AG09309 (cell line): Measurements from ENCODE around the gene AMDHD2.
A peak's percentile ranks its signal among the peaks of the same experiment; 100 is the strongest.
"Not testable (repeated sequence)": the region's sequence is repeated elsewhere in the genome, so short reads cannot be mapped to it uniquely, and the experiment has no call there.

Experiments
- DNase-seq: peaks from one replicate; pipeline ENCODE4 v3.0.0-alpha.2; 2010; ENCODE audit warnings: low read depth
- H3K4me3 ChIP-seq: 2 replicates; pipeline ENCODE4 v1.5.1; 2011; ENCODE audit warnings: mild to moderate bottlenecking, low read depth, low read length, moderate library complexity; ENCODE audit not compliant: control insufficient read depth
- TF ChIP-seq, protein P1 (sequence below): IDR thresholded peaks from 2 replicates; pipeline ENCODE4 v1.5.1; 2011; ENCODE audit warnings: mild to moderate bottlenecking, low read depth, low read length, inconsistent platforms; ENCODE audit not compliant: insufficient read depth, control insufficient read depth; ENCODE audit errors: missing control alignments

AMDHD2 gene

DNA sequence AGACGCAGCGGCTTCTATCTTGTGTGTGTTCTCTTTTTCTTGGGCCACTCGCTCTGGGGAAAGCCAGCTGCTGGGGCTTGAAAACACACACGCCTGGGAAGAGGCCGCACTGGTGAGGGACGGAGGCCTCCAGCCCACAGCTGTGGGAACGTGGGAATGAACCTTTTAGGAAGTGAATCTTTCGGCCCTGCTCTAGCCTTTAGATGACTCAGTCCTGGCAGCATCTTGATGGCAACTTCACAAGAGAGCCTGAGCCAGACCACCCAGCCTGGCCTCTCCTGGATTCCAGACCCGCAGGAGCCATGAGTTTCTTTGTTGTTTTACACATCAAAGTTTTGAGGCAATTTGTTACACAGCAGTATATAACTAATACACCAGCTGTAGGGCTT, 15.4 kb downstream of the AMDHD2 start:
- DNase-seq = peak; percentile 55
- no peak overlapping the region for H3K4me3 ChIP-seq
- TF ChIP-seq, protein P1, sequence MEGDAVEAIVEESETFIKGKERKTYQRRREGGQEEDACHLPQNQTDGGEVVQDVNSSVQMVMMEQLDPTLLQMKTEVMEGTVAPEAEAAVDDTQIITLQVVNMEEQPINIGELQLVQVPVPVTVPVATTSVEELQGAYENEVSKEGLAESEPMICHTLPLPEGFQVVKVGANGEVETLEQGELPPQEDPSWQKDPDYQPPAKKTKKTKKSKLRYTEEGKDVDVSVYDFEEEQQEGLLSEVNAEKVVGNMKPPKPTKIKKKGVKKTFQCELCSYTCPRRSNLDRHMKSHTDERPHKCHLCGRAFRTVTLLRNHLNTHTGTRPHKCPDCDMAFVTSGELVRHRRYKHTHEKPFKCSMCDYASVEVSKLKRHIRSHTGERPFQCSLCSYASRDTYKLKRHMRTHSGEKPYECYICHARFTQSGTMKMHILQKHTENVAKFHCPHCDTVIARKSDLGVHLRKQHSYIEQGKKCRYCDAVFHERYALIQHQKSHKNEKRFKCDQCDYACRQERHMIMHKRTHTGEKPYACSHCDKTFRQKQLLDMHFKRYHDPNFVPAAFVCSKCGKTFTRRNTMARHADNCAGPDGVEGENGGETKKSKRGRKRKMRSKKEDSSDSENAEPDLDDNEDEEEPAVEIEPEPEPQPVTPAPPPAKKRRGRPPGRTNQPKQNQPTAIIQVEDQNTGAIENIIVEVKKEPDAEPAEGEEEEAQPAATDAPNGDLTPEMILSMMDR = no peak

DNA sequence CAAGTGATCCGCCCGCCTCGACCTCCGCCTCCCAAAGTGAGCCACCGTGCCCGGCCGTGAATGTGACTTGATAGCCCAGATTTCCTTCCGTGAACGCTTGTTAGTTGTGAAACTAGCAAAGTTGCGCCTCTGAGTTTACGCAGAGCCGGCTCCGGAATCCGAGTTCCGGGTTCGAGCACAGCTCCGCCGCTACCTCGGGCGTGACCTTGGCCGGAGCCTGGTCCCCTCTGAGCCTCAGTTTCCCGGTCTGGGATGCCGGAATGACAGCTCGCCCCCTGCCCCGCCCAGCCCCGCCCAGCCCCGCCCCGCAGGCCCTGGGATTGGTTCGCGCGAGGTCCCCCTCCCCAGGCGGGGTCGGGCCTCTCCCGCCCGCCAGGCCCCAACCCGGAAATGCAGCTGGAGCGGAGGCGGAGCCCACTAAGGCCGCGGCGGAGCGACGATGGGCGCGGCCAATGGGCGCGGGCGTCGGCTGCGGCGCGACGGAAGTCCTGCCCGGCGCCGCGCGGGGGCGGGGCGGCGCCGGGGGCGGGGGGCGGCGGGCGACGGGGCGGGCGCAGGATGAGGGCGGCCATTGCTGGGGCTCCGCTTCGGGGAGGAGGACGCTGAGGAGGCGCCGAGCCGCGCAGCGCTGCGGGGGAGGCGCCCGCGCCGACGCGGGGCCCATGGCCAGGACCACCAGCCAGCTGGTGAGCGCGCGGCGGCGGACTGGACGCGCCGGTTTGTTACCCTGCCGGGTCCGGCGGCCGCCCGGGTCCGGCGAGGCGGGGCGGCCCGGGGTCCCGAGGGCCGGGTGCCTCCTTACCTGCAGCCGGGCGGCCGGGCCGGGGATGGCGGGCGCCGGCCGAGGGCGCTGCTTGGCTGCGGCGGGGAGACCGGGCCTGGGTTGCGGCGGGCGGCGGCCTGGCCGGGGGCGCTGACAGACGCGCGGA, 17.5 kb downstream of the AMDHD2 start, which contains the start of gene PDPK1:
PDPK1 (plus strand) TSS at position 571 of the 929 bp plus-strand sequence; CDS start at position 663, 92 bp downstream.
- TF ChIP-seq, protein P1 = no peak
- DNase-seq = peak; percentile 54
- peak within 1 kb of the TSS; percentile 61 for H3K4me3 ChIP-seq

DNA sequence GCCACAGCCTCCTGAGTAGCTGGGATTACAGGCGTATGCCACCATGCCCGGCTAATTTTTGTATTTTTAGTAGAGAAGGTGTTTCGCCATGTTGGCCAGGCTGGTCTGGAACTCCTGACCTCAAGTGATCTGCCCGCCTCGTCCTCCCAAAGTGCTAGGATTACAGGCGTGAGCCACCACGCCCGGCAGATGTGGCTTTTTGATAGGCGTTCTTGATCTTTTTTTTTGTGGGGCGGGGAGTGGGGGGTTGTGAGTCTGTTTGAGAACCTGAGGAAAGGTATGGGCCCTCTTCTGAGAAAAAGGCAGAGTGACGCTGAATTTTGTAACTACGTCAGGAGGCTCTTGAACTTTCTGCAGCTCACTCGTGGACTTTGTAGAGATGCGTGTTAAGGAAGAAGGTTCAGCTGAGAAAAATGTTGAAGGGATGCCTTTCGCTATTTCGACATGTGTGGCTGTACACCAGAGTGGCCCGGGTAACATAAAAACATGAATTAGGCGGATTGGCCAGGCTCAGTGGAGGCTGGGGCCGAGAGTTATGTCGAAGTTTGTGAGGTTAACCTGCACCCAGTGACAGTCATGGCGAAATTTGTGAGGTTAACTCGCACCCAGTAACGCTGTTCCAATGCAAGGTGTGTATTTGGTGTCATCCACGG, 19.1 kb downstream of the AMDHD2 start:
- not testable (repeated sequence) for H3K4me3 ChIP-seq, DNase-seq

DNA sequence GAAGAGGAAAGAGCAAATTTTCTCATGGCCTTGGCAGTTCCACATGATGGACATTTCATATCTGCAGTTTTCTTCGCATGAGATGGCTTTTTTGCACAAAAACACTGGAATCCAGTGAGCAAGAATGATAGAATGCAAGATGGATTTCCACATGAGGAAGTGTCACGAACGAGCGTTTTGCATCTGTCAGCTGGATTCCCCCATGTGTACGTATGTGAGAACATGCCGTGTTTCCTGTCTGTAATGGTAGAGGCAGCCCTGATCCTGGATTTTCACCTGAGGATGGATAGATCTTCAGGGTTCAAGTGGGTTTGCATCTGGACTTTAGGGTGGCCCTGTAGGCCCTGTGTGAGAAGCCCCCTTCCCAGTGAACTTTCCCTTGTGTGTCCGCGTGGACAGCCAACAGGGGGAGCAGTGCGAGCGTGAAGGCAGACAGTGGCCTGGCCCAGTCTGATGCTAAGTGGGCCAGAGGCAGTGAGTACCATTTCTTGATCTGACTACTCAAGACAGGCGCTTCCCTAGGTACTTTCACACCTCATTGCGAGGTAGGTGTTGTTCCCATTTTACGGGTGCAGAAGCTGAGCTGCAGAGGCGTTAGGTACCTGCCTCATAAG, 19.8 kb downstream of the AMDHD2 start:
- DNase-seq = not testable (repeated sequence)

DNA sequence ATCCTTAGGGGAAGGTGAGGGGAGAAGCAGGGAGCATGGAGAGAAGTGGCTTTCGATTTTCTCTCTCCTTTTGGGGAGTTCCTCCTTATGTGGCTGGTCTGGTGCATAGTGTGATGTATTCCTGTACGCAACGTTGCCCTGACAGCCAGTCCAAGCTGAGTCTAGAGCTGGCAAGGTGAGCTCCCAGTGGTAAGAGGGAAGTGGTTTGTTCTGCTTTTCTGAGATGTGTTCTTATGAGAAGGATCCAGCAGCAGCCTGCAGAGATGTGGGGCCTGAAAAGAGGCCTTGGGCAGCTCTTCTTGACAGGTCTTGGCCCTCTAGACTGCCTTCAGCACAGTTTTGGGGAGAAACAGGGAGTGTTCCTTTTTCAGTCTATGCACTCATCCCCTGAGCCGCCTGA, 20.7 kb downstream of the AMDHD2 start:
- H3K4me3 ChIP-seq, DNase-seq: not testable (repeated sequence)

More for the DNA sequence above, 19.8 kb downstream of the AMDHD2 start:
- H3K4me3 ChIP-seq = not testable (repeated sequence)
- TF ChIP-seq, protein P1 = peak; percentile 38

DNA sequence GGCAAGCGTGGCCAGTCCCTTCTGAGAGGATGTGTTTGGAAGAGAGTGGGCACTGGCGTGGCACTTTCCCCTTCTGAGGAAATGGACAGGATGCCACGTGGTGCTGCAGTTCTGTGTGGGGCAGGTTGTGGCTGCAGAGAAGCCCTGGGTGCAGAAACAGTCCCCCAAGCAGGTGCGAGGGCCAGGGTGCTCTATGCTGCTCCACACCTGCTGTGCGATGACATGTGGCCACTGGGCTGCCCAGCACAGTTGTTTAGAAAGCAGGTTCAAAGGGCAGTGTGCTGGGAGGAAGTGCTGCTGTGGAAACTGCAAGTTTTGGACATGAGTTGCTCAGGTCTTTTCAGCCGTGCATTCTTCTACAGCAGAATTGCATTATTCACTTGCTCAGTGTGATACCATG, 21.2 kb downstream of the AMDHD2 start:
- not testable (repeated sequence) for DNase-seq, H3K4me3 ChIP-seq

- not testable (repeated sequence) for DNase-seq, H3K4me3 ChIP-seq
Observed at GRCh38 chr16:2543771-2544170, 23.6 kb downstream of the AMDHD2 start.

DNA sequence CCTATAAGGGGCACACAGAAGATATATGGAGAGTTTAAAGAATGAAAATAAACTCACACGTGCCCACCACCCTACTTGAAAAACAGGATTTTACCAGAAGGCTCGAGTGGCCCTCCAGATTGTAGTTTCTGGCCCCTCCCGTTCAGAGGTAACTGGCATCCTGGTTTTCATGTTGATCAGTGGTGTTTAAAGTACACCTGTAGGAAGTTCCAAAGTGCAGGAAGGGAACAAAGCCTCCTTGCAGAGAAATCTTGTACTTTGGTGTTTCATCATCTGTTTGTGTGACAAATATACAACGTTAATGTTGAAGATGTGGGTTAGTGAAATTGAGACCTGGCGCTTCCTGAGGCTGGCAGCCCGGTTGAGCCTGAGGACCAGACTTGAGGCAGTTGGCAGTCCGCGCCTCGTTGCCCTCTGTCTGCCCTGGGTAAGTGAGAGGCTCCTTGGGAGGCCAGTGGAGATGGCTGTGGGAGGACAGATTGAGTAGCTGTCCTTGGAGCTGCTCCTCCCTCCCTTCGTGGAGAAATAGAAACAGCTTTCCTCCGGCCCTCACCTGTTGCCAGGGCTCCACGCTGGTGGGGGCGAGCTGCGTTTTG, 30.2 kb downstream of the AMDHD2 start:
- not testable (repeated sequence) for H3K4me3 ChIP-seq, DNase-seq

- H3K4me3 ChIP-seq, DNase-seq: not testable (repeated sequence)
- TF ChIP-seq, protein P1 = peak; percentile 6
Observed at GRCh38 chr16:2551420-2551889, 31.3 kb downstream of the AMDHD2 start.

DNA sequence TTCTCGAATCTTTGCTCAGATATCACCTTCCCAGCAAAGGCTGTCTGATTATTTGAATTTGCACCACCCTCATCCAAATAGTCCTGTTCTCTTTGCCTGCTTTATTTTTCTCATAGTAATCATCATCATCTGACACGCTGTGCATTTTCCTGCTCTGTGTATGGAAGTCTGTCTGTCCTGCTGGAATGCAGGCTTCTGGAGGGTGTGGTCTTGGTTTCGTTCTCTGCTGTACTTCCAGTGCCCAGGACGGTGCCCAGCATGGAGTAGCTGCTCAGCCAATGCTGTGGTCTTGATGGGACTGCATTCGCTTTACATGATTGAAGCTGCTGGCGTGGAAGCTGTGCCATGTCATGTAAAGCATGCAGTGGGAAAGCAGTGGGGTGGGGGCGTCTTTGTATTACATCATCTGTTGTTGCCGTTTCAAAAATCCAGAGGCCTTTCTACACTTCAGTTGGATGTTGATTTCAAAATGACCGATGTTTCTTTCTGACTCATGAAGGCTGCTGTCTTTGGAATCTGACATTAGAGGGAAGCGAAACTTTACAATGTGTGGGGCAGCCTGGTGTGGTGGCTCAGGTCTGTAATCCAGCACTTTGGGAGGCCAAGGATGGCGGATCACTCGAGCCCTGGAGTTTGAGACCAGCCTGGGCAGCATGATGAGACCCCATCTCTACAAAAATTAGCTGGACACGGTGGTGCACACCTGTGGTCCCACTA, 34.7 kb downstream of the AMDHD2 start:
- DNase-seq, H3K4me3 ChIP-seq: not testable (repeated sequence)

DNA sequence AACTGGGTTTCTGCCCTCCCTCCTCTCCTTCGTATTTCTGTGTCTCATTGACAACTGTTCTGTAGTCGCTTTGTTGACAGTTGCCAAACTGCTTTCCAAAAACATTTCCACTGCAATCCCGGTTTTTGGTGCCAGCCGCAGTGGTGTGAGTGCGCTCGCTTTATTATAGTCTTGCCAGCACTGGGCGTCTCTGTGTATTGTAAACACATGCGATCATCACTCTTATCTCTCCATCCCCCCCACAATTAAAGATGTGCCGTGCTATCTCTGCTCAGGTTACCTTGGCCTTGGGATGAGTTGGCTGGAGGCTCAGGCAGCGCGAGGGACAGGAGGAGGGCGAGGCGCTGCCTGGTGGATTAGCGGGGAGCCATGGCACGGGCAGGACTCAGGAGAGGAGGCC, 37.0 kb downstream of the AMDHD2 start:
- DNase-seq, H3K4me3 ChIP-seq: not testable (repeated sequence)
